SK-N-SH (cell line): ENCODE measurements around the gene CDH23. TPM values are rescaled to one million over a fixed set of nuclear protein-coding genes. Genes with fewer than 3 reads are reported as not detected.

Source experiments
- CTCF ChIA-PET: fragments of 300-600, 350-600 bp; formaldehyde crosslinking; extraction: SDS; loops from one replicate; lab custom pipeline; 2021; lab: Yijun Ruan, JAX
- POLR2A ChIA-PET: fragments of 350-600 bp; sonication (Branson Sonifier 250); formaldehyde crosslinking; extraction: SDS; loops from one replicate; lab custom pipeline; 2020; ENCODE audit warnings: antibody characterized with exemption, inconsistent platforms; lab: Yijun Ruan, JAX
- DNase-seq: peaks from one replicate; pipeline ENCODE4 v3.0.0; 2012
- H2AFZ ChIP-seq: fragments of 200-600 bp; sonication (generic); 2 replicates; pipeline ENCODE4 v1.8.1; 2016; ENCODE audit warnings: antibody characterized with exemption, mild to moderate bottlenecking, low read depth
- H3F3A ChIP-seq: fragments of 200-600 bp; sonication (generic); replicated peaks from 2 replicates; pipeline ENCODE3; 2016; ENCODE audit warnings: antibody characterized with exemption, mild to moderate bottlenecking; ENCODE audit not compliant: insufficient read depth
- H3K27ac ChIP-seq, 2 experiments: fragments of 200-500 bp in 1 of 2; fragments of 200-600 bp in 1 of 2; sonication (Bioruptor generic) in 1 of 2; sonication (generic), shearing (Covaris generic) in 1 of 2; 2 replicates each; pipeline versions ENCODE4 v1.5.1 to v1.6.1; 2014 to 2016; ENCODE audit warnings: low read depth in 2 of 2, inconsistent platforms in 1 of 2, low read length in 1 of 2, mild to moderate bottlenecking in 1 of 2, mixed read lengths in 1 of 2
- H3K27me3 ChIP-seq: fragments of 200-600 bp; sonication (generic), shearing (Covaris generic); 2 replicates; pipeline ENCODE4 v1.6.1; 2016; ENCODE audit warnings: mixed run types; ENCODE audit not compliant: insufficient read depth
- H3K36me3 ChIP-seq, 2 experiments: fragments of 200-500 bp in 1 of 2; fragments of 200-600 bp in 1 of 2; sonication (Bioruptor generic) in 1 of 2; sonication (generic) in 1 of 2; replicated peaks in 1 of 2; 2 replicates each; pipeline versions ENCODE3 to v1.5.1; 2014 to 2016; ENCODE audit warnings: low read length in 1 of 2, mild to moderate bottlenecking in 1 of 2; ENCODE audit not compliant: insufficient read depth in 2 of 2, control insufficient read depth in 1 of 2
- H3K4me1 ChIP-seq, 2 experiments: fragments of 200-500 bp in 1 of 2; fragments of 200-600 bp in 1 of 2; sonication (Bioruptor generic) in 1 of 2; sonication (generic), shearing (Covaris generic) in 1 of 2; 2 replicates each; pipeline versions ENCODE4 v1.5.1 to v1.6.1; 2014 to 2016; ENCODE audit warnings: low read depth in 1 of 2, low read length in 1 of 2, mixed run types in 1 of 2; ENCODE audit not compliant: insufficient read depth in 2 of 2, control insufficient read depth in 1 of 2
- H3K4me2 ChIP-seq: fragments of 200-600 bp; sonication (generic), shearing (Covaris generic); 2 replicates; pipeline ENCODE4 v1.6.1; 2017; ENCODE audit warnings: mixed run types
- H3K4me3 ChIP-seq, 2 experiments: fragments of 200-500 bp in 1 of 2; fragments of 200-600 bp in 1 of 2; sonication (Bioruptor generic) in 1 of 2; sonication (generic), shearing (Covaris generic) in 1 of 2; 2 replicates each; pipeline versions ENCODE4 v1.5.1 to v1.8.1; 2014 to 2016; ENCODE audit warnings: low read depth in 2 of 2, inconsistent platforms in 1 of 2, low read length in 1 of 2, mild to moderate bottlenecking in 1 of 2, mixed read lengths in 1 of 2, moderate library complexity in 1 of 2
- H3K79me2 ChIP-seq: fragments of 200-600 bp; sonication (generic); 2 replicates; pipeline ENCODE4 v1.8.1; 2017; ENCODE audit warnings: mild to moderate bottlenecking; ENCODE audit not compliant: insufficient read depth
- H3K9ac ChIP-seq: fragments of 200-600 bp; sonication (generic); 2 replicates; pipeline ENCODE4 v1.6.1; 2017; ENCODE audit warnings: mixed run types
- H3K9me2 ChIP-seq: fragments of 200-600 bp; sonication (generic); 2 replicates; pipeline ENCODE4 v1.6.1; 2017; ENCODE audit warnings: mixed run types
- H3K9me3 ChIP-seq: fragments of 200-600 bp; sonication (generic); 2 replicates; pipeline ENCODE4 v1.6.1; 2017; ENCODE audit warnings: mixed run types, mild to moderate bottlenecking, moderate library complexity
- H4K20me1 ChIP-seq: fragments of 200-600 bp; sonication (generic); 2 replicates; pipeline ENCODE4 v1.6.1; 2017; ENCODE audit warnings: mild to moderate bottlenecking, mixed run types; ENCODE audit not compliant: insufficient read depth
- CHD2 ChIP-seq: fragments of 150-350 bp; IDR thresholded peaks from 2 replicates; pipeline ENCODE4 v1.6.1; 2018; ENCODE audit warnings: low read length; ENCODE audit not compliant: partially characterized antibody
- ELF1 ChIP-seq: IDR thresholded peaks from 2 replicates; pipeline ENCODE4 v1.4.0; 2012
- EP300 ChIP-seq, 2 experiments: IDR thresholded peaks; 2 replicates each; pipeline versions ENCODE4 v1.4.0 to v1.6.1; 2012; ENCODE audit warnings: borderline replicate concordance in 1 of 2, low read depth in 1 of 2, low read length in 1 of 2
- FOXJ3 ChIP-seq: sonication (generic); formaldehyde crosslinking; IDR thresholded peaks from 2 replicates; pipeline ENCODE4 v1.5.1; 2020; ENCODE audit warnings: mild to moderate bottlenecking, missing genetic modification reagents
- FOXM1 ChIP-seq: IDR thresholded peaks from 2 replicates; pipeline ENCODE4 v1.4.0; 2012; ENCODE audit warnings: low read depth, mild to moderate bottlenecking
- GABPA ChIP-seq: IDR thresholded peaks from 2 replicates; pipeline ENCODE4 v1.4.0; 2012; ENCODE audit warnings: low read depth, mild to moderate bottlenecking
- GATA2 ChIP-seq: sonication (generic); formaldehyde crosslinking; IDR thresholded peaks from 2 replicates; pipeline ENCODE4 v1.5.0; 2020; ENCODE audit warnings: mild to moderate bottlenecking, missing genetic modification reagents
- JUND ChIP-seq: IDR thresholded peaks from 2 replicates; pipeline ENCODE4 v1.4.0; 2012
- MEF2A ChIP-seq: IDR thresholded peaks from 2 replicates; pipeline ENCODE4 v1.4.0; 2012; ENCODE audit warnings: low read depth, borderline replicate concordance
- NRF1 ChIP-seq: IDR thresholded peaks from 2 replicates; pipeline ENCODE4 v1.6.1; 2012; ENCODE audit warnings: low read depth, mild to moderate bottlenecking, low read length
- POLR2AphosphoS5 ChIP-seq: IDR thresholded peaks from 2 replicates; pipeline ENCODE4 v1.6.1; 2012; ENCODE audit warnings: low read depth, low read length
- RCOR1 ChIP-seq: fragments of 150-350 bp; IDR thresholded peaks from 2 replicates; pipeline ENCODE4 v1.6.1; 2017; ENCODE audit warnings: antibody characterized with exemption, low read length
- RFX5 ChIP-seq: IDR thresholded peaks from 2 replicates; pipeline ENCODE4 v1.6.1; 2012; ENCODE audit warnings: mild to moderate bottlenecking, improper control_type of control experiment, low read length
- RXRA ChIP-seq: IDR thresholded peaks from 2 replicates; pipeline ENCODE4 v1.4.0; 2012; ENCODE audit warnings: low read depth, mild to moderate bottlenecking, borderline replicate concordance
- SIN3A ChIP-seq: IDR thresholded peaks from 2 replicates; pipeline ENCODE4 v1.6.1; 2012; ENCODE audit warnings: low read depth, mild to moderate bottlenecking, low read length, moderate library complexity, borderline replicate concordance
- TAF1 ChIP-seq: IDR thresholded peaks from 2 replicates; pipeline ENCODE4 v1.6.1; 2012; ENCODE audit warnings: low read depth, mild to moderate bottlenecking, low read length, moderate library complexity, borderline replicate concordance
- WGBS: methylation state at CpG from one replicate; pipeline ENCODE4 v1.1.6; 2017; ENCODE audit warnings: low lambda C conversion rate; 5-methylcytosine and 5-hydroxymethylcytosine counted together
- polyA plus RNA-seq, 3 experiments: library from polyadenylated mRNA; depleted of rRNA; stranded (reverse); fragments of >200 nt; gene quantifications; 2 replicates each; pipeline ENCODE4 v1.2.3, GENCODE V29; 2012
- TF ChIP-seq, protein P1 (sequence below): fragments of 200-600 bp; sonication (generic); IDR thresholded peaks from 2 replicates; pipeline ENCODE4 v1.6.1; 2017; ENCODE audit warnings: antibody characterized with exemption, mild to moderate bottlenecking, moderate library complexity
- TF ChIP-seq, protein P2 (sequence below): fragments of 150-350 bp; IDR thresholded peaks from 2 replicates; pipeline ENCODE4 v1.6.1; 2016; ENCODE audit warnings: mild to moderate bottlenecking, low read depth, low read length
- TF ChIP-seq, protein P3 (sequence below): IDR thresholded peaks from 2 replicates; pipeline ENCODE4; 2012
- TF ChIP-seq, protein P4 (sequence below): IDR thresholded peaks from 2 replicates; pipeline ENCODE4 v1.4.0; 2012; ENCODE audit warnings: low read depth

Gene CDH23
- polyA plus RNA-seq, 1 of the 3 experiments (the other 2 are of a cell fraction): 0.03 TPM

DNA sequence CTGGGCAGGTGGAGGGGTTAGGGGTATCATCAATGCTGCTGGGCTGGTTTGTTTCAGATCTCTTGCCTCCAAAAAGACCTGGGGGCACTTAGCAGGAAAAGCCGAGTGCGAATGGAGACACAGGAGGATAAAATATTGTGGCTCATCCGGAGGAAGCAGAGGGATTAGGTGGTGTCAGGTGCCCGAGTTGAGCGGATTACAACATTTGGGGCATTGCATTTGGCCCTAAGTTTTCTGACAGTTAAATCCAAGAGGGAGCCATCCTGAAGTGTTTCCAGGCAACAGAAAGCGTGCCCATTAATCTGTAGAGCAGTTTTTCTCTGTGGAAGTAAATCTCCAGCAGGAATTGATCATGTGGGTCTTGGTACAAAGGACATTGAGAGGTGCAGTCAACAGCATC is 85.9 kb downstream of the CDH23 start:
- no peaks in the 10 kb centered on the region for H3K9me3 ChIP-seq
- peaks cover 24% of the 10 kb centered on the region; the same call in 1 of the 2 replicates for H3K27me3 ChIP-seq
- H3K9me2 ChIP-seq: no peaks in the 10 kb centered on the region
- ChIA-PET CTCF (no interaction called here), POLR2A (no interaction called here)
- no peaks in the 10 kb centered on the region for H3K36me3 ChIP-seq
- H3K27ac ChIP-seq: no peak overlapping the region
- no peak overlapping the region for H3K4me3 ChIP-seq
- H3K79me2 ChIP-seq: no peaks in the 10 kb centered on the region
- no peaks in the 10 kb centered on the region for H4K20me1 ChIP-seq
- H3K4me1 ChIP-seq: no peaks in the 10 kb centered on the region
- H3K4me2 ChIP-seq: no peak overlapping the region
- no peak overlapping the region for H2AFZ ChIP-seq
- 39% methylated on average over 6 of the region's 6 CpGs for WGBS
- no peaks in the 10 kb centered on the region for H3F3A ChIP-seq
- DNase-seq: no peak
- TF ChIP-seq, protein P1, sequence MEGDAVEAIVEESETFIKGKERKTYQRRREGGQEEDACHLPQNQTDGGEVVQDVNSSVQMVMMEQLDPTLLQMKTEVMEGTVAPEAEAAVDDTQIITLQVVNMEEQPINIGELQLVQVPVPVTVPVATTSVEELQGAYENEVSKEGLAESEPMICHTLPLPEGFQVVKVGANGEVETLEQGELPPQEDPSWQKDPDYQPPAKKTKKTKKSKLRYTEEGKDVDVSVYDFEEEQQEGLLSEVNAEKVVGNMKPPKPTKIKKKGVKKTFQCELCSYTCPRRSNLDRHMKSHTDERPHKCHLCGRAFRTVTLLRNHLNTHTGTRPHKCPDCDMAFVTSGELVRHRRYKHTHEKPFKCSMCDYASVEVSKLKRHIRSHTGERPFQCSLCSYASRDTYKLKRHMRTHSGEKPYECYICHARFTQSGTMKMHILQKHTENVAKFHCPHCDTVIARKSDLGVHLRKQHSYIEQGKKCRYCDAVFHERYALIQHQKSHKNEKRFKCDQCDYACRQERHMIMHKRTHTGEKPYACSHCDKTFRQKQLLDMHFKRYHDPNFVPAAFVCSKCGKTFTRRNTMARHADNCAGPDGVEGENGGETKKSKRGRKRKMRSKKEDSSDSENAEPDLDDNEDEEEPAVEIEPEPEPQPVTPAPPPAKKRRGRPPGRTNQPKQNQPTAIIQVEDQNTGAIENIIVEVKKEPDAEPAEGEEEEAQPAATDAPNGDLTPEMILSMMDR: no peak
- TF ChIP-seq, protein P2, sequence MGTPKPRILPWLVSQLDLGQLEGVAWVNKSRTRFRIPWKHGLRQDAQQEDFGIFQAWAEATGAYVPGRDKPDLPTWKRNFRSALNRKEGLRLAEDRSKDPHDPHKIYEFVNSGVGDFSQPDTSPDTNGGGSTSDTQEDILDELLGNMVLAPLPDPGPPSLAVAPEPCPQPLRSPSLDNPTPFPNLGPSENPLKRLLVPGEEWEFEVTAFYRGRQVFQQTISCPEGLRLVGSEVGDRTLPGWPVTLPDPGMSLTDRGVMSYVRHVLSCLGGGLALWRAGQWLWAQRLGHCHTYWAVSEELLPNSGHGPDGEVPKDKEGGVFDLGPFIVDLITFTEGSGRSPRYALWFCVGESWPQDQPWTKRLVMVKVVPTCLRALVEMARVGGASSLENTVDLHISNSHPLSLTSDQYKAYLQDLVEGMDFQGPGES: no peak
- no peak for TF ChIP-seq RCOR1
- no peak for TF ChIP-seq RFX5
- no peak for TF ChIP-seq ELF1
- TF ChIP-seq TAF1: no peak
- TF ChIP-seq SIN3A: no peak
- TF ChIP-seq EP300 (IDR thresholded peaks at IDR 0.05; ENCODE audit: borderline replicate concordance in 1 of 2, low read depth in 1 of 2, low read length in 1 of 2): no peak
- no peak for TF ChIP-seq GATA2 (CRISPR knock-in tag)
- no peak for TF ChIP-seq JUND
- no peak for TF ChIP-seq MEF2A
- no peak for TF ChIP-seq FOXM1
- no peak for TF ChIP-seq GABPA
- TF ChIP-seq CHD2: no peak
- TF ChIP-seq FOXJ3: no peak
- H3K9ac ChIP-seq: no peak overlapping the region

DNA sequence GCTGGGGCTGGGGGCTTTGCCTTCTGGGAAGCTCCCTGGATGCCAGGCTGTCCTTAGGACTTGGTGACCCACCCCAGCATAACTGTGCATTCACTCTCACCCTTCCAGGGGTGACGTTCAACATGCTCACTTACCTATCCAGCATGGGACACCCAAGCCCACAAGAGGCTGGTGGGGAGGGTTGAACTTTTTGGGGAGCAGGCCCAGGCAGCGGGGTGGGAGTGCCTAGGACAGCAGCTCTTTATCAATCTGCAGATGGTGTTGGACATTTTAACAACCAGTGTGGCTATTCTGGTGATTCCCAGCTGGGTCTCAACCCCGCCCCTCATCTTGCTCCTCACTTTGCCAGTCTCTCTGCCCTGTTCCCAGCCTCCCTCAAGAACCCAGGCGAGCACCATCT is 86.4 kb downstream of the CDH23 start:
- DNase-seq: no peak
- Histone ChIP-seq H3K36me3 (no peaks in the 10 kb centered on the region), H3K4me1 (no peaks in the 10 kb centered on the region), H4K20me1 (no peaks in the 10 kb centered on the region), H3F3A (no peaks in the 10 kb centered on the region), H3K4me3 (no peak overlapping the region), H3K9ac (no peak overlapping the region), H3K27me3 (peaks cover 19% of the 10 kb centered on the region; the same call in 1 of the 2 replicates), H3K79me2 (no peaks in the 10 kb centered on the region), H3K27ac (no peak overlapping the region), H2AFZ (no peak overlapping the region), H3K4me2 (no peak overlapping the region), H3K9me2 (no peaks in the 10 kb centered on the region), H3K9me3 (no peaks in the 10 kb centered on the region)
- CTCF ChIA-PET: interaction anchor here (0.7 kb wide), 1 partner anchor 11 kb away, joined by 3 read pairs; no protein-coding TSS in a partner anchor
- POLR2A ChIA-PET: no interaction called here
- TF ChIP-seq GABPA: no peak
- no peak for TF ChIP-seq RXRA
- no peak for TF ChIP-seq NRF1
- TF ChIP-seq POLR2AphosphoS5: no peak
- no peak for TF ChIP-seq EP300 (IDR thresholded peaks at IDR 0.05; ENCODE audit: borderline replicate concordance in 1 of 2, low read depth in 1 of 2, low read length in 1 of 2)
- TF ChIP-seq GATA2 (CRISPR knock-in tag): no peak
- TF ChIP-seq, protein P3, sequence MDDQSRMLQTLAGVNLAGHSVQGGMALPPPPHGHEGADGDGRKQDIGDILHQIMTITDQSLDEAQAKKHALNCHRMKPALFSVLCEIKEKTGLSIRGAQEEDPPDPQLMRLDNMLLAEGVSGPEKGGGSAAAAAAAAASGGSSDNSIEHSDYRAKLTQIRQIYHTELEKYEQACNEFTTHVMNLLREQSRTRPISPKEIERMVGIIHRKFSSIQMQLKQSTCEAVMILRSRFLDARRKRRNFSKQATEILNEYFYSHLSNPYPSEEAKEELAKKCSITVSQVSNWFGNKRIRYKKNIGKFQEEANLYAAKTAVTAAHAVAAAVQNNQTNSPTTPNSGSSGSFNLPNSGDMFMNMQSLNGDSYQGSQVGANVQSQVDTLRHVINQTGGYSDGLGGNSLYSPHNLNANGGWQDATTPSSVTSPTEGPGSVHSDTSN: no peak
- TF ChIP-seq, protein P2: no peak
- TF ChIP-seq, protein P4, sequence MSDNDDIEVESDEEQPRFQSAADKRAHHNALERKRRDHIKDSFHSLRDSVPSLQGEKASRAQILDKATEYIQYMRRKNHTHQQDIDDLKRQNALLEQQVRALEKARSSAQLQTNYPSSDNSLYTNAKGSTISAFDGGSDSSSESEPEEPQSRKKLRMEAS: no peak
- WGBS: 12% methylated on average over 4 of the region's 4 CpGs
